GM18520 (cell line): ENCODE results near the gene MAPK10.
"Not testable (repeated sequence)": the region's sequence is repeated elsewhere in the genome, so short reads cannot be mapped to it uniquely, and the experiment has no call there.

ENCODE experiments used
- ATAC-seq: cut with Tn5 transposase; IDR thresholded peaks from one replicate; pipeline ENCODE4 v1.9.1; 2021; ENCODE audit not compliant: unreplicated experiment

Gene MAPK10

DNA sequence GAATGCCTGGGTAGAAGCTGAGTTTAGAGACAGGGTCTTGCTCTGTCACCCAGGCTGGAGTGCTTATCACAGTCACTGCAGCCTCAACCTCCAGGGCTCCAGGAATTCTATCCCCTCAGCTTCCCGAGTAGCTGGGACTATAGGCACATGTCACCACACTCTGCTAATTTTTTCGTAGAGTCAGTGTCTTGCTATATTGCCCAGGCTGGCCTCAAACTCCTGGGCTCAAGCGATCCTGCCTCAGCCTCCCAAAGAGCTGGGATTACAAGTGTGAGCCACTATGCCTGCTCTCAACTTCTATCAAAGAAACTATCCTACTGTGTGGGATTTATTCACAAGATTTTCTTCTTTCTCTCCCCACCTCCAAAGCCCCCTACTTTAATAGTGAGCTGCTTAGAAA, 15.7 kb downstream of the MAPK10 start:
- no peak for ATAC-seq

- ATAC-seq, result no peak
Observed at GRCh38 chr4:86338989-86339388, 20.9 kb downstream of the MAPK10 start.

DNA sequence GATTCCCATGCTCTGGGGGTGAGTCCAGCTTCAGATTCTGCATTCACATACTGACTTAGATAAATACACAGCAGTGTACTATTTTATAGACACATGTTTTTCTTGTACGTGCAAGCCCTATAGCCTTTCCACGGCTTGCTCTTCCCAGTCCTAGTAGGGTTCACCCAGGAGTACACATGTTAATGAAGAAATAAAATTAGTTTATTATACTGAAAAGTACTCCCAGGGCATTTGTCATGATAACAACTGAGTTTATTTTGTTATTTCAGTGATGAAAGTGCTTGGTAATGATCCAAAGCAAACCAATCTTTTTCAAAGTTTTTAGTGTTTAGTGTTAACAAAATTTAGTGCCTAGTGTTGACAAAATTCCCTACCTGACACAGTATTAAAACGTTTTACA, 21.3 kb downstream of the MAPK10 start:
- no peak for ATAC-seq

DNA sequence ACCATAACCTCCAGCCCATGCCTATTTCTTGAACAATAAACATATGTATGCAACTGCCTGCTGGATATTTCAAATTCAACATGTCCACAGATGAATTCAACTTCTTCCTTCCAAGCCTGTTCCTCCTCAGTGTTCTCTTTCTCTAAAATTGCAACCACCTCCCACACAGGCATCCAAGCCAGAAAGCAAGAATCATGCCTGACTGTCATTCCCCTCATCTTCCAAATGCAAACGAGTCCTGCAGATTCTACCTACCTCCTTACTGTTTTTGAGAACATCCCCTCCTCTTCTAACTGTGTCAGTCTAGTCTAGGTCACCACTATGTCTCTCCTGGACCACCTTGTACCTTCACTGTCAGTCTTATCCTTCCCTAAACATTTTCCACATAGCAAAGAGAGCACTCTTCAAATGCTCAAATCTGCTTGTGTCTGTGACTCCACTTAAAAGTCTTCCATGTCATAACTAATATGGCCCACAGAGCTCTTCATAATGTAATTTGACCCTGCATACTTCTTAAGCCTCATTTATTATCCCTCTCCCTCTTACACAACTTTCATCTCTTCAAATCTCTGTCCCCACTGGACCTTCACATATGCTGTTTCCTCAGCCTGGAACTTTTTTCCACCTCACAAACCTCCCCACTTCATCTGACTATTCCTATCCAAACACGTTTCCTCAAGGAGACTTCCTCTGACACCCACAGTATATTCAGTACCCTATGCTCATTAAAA, 25.7 kb downstream of the MAPK10 start:
- no peak for ATAC-seq

- no peak for ATAC-seq
Observed at GRCh38 chr4:86333236-86333635, 26.6 kb downstream of the MAPK10 start.

DNA sequence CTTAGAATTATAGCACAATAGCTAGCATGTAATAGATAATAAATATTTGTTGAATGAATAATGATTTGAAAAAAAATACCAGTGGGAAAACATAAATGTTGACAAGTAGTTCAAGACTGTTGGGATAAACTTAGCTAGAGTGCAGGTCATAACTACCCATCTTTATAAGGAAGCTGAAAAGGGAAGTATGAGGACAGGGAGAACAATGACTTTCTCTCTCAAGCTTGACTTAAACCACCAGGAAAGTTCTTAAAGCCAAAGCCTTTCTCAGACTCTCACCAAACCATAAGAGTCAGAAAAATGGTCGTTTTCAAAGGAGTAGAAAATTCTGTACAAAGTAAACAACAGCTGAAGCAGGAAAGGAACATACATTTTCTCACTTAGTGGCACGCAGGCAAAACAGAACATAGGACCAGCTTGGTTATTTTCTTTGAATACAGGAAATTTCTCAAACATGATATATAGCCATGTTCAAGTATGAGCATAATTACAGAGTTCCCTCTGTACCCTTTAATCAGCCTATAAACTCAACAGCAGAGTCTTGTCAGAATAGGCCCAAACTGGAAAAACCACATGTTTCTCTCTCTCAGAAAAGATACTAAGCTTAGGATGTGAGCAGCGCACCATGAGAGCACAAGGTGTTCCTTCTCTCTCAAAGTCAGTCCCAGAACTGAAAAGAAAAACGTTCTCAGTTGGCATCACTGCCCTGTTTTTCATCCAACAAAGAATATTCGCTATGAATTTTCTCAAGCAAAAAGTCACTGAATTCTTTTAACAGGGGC, 28.7 kb downstream of the MAPK10 start:
- no peak for ATAC-seq

DNA sequence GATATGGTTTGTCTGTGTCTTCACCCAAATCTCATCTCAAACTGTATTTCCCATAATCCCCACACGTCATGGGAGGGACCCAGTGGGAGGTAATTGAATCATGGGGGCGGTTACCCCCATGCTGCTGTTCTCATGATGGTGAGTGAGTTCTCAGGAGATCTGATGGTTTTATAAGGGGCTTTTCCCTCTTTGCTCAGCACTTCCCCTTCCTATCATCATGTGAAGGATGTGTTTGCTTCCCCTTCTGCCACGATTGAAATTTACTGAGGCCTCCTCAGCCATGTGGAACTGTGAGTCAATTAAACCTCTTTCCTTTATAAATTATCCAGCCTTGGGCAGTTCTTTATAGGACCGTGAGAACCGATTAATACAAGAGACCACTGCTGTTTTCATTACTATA, 29.4 kb downstream of the MAPK10 start:
- ATAC-seq, result not testable (repeated sequence)

DNA sequence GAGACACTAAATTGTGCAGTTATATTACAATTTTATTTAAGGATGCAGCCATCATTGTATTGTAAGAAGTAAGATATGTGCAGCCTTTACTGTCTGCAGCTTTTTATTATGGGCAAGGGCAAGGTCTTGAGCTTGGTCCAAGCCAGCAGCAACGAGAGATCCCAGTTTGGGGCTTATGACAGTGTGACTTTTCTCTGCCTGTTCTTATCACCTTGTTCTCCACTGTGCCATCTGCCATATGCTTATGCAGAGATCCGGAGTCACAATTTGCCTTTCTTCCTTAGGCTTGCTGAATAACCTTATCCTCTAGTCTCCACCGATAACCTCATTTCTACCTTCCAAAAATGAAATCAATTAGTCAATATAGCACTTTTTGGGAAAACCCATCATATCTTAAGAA, 30.4 kb downstream of the MAPK10 start:
- ATAC-seq, result no peak

- no peak for ATAC-seq
Observed at GRCh38 chr4:86326400-86326799, 33.5 kb downstream of the MAPK10 start.

GRCh38 chr4:86319390-86319789, 40.5 kb downstream of the MAPK10 start:
- no peak for ATAC-seq

DNA sequence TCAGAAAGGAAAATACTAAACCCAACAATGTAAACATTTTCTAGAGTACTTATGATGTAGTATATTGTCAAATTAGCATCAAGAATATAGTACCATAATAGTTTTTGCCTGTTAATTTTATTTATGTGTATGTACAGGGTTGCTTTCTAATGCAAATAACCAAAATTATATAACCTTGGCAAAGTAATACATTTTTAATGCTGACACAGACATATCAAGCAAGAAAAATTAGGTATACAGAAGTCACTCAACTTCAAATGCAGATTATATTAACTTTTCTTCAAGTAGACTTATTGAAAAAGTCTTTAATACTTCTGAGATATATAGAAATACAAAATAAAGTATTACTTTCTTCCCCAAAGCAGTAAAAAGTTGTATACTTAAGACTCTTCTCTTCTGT, 44.3 kb downstream of the MAPK10 start:
- ATAC-seq, result no peak

DNA sequence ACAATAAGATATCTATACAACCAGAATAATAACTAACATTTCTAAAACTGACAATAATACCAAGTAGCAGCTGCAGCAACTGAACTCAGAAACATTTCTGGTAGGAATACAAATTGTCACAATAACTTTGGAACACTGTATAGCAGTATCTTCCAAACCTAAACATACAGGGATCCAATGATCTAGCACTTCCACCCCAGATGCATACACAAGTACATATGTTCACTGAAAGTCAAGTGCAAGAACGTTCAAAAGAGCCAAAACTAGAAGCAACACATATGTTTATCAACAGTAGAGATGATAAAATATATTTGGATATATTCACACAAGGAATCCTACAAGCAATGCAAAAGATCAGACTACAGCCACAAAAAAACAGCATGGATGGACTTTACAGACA, 46.2 kb downstream of the MAPK10 start:
- no peak for ATAC-seq

DNA sequence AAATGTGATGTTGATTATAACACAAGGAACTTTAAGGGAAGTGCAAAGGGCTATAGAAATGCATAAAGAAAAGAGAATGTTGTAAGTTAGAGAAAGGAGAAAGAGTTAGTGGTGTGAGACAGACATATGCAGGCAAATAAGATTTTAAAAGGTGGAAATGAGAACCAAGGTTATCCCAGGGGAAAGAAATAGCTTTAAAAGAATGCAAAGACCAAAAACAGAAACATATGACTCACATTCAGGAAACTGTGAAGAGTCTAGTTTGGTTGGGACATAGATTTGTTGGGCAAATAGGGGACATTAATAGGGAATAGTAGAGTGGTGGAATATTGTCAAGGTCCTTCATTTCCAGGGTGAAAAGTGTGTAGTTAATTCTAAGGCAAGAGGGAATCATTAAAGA, 52.4 kb downstream of the MAPK10 start:
- no peak for ATAC-seq

GRCh38 chr4:86306816-86307215, 53.0 kb downstream of the MAPK10 start:
- no peak for ATAC-seq

- no peak for ATAC-seq
Observed at GRCh38 chr4:86302830-86303229, 57.0 kb downstream of the MAPK10 start.

- no peak for ATAC-seq
Observed at GRCh38 chr4:86302251-86302650, 57.6 kb downstream of the MAPK10 start.

GRCh38 chr4:86300516-86300915, 59.3 kb downstream of the MAPK10 start:
- no peak for ATAC-seq

GRCh38 chr4:86296865-86297264, 63.0 kb downstream of the MAPK10 start:
- no peak for ATAC-seq

GRCh38 chr4:86294883-86295282, 65.0 kb downstream of the MAPK10 start:
- ATAC-seq, result no peak

- no peak for ATAC-seq
Observed at GRCh38 chr4:86291180-86291579, 68.7 kb downstream of the MAPK10 start.

- ATAC-seq, result no peak
Observed at GRCh38 chr4:86286726-86287125, 73.1 kb downstream of the MAPK10 start.

DNA sequence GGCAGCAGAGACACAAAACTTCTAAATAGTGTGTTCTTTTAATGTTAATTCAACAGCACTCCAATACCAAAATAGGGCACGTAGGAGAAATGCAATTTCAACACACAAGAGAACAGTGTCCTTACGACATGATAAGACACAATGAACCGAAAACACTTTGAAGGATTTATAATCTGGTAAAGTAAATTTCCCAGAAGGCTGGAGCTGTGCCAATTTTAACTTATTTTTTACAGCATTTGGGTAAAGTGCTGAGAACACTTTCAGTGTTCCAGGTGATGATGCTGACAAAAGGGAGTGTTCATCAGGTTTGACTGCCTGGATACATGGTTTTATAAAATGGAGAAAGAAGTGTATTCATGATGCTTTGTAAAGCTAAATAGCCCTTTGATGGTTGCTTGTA, 76.5 kb downstream of the MAPK10 start:
- ATAC-seq, result no peak

DNA sequence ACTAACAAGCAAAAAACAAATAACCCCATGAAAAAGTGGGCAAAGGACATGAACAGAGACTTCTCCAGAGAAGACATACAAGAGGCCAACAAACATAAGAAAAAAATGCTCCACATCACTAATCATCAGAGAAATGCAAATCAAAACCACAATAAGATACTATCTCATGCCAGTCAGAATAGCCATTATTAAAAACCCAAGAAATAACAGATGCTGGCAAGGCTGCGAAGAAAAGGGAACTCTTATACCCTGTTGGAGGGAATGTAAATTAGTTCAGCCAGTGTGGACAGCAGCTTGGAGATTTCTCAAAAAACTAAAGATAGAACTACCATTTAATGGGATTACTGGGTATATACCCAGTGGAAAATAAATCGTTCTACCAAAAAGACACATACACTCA, 79.6 kb downstream of the MAPK10 start:
- no peak for ATAC-seq
